SK-N-SH treated with all-trans-retinoic acid at 6 μM for 48 hours (cell line): ENCODE measurements around the gene MIAT.

Experiments
- ATAC-seq: fragments of 200-7000 bp; cut with Tn5 transposase; 3 replicates; pipeline ENCODE4 v1.9.1; 2020; ENCODE audit warnings: mild to moderate bottlenecking, moderate library complexity
- ARNTL ChIP-seq: fragments of 450-650 bp; formaldehyde crosslinking; IDR thresholded peaks from 2 replicates; pipeline ENCODE4 v1.5.0; 2020; ENCODE audit warnings: low read depth, mild to moderate bottlenecking, moderate library complexity, borderline replicate concordance
- BACH2 ChIP-seq: fragments of 250-450 bp; sonication (Bioruptor Pico); IDR thresholded peaks from 2 replicates; pipeline ENCODE4 v1.9.0; 2021; ENCODE audit warnings: mild to moderate bottlenecking, borderline replicate concordance
- CREB5 ChIP-seq: fragments of 250-450 bp; sonication (Bioruptor Pico); IDR thresholded peaks from 2 replicates; pipeline ENCODE4 v1.5.1; 2020; ENCODE audit warnings: low read depth, mild to moderate bottlenecking, moderate library complexity
- CSDC2 ChIP-seq: fragments of 250-450 bp; sonication (Bioruptor Pico); IDR thresholded peaks from 2 replicates; pipeline ENCODE4 v1.5.0; 2020; ENCODE audit warnings: mild to moderate bottlenecking, moderate library complexity
- CSRNP3 ChIP-seq: fragments of 250-450 bp; sonication (Bioruptor Pico); IDR thresholded peaks from 2 replicates; pipeline ENCODE4 v1.5.1; 2021; ENCODE audit warnings: mild to moderate bottlenecking, moderate library complexity
- ESRRG ChIP-seq: fragments of 250-450 bp; sonication (Bioruptor Pico); IDR thresholded peaks from 2 replicates; pipeline ENCODE4 v1.6.1; 2021; ENCODE audit warnings: mild to moderate bottlenecking
- GLIS3 ChIP-seq: fragments of 250-450 bp; sonication (Bioruptor Pico); IDR thresholded peaks from 2 replicates; pipeline ENCODE4 v1.5.0; 2020; ENCODE audit warnings: mild to moderate bottlenecking, moderate library complexity
- ISL1 ChIP-seq: fragments of 250-450 bp; sonication (Bioruptor Pico); IDR thresholded peaks from 2 replicates; pipeline ENCODE4 v2.1.2; 2022; ENCODE audit warnings: mild to moderate bottlenecking, moderate library complexity
- OSR1 ChIP-seq: fragments of 250-450 bp; sonication (Bioruptor Pico); IDR thresholded peaks from 2 replicates; pipeline ENCODE4 v1.8.0; 2022; ENCODE audit warnings: moderate library complexity, mild to moderate bottlenecking, inconsistent platforms
- PATZ1 ChIP-seq: fragments of 250-450 bp; sonication (Bioruptor Pico); IDR thresholded peaks from 2 replicates; pipeline ENCODE4 v1.8.0; 2020; ENCODE audit warnings: mild to moderate bottlenecking, moderate library complexity, borderline replicate concordance
- POU6F1 ChIP-seq: fragments of 250-450 bp; sonication (Bioruptor Pico); IDR thresholded peaks from 2 replicates; pipeline ENCODE4 v1.8.0; 2021; ENCODE audit warnings: low read depth, mild to moderate bottlenecking, moderate library complexity, borderline replicate concordance
- PPARA ChIP-seq: fragments of 250-450 bp; sonication (Bioruptor Pico); IDR thresholded peaks from 2 replicates; pipeline ENCODE4 v1.5.0; 2020; ENCODE audit warnings: mild to moderate bottlenecking, borderline replicate concordance
- RARB ChIP-seq: fragments of 250-450 bp; sonication (Bioruptor Pico); IDR thresholded peaks from 2 replicates; pipeline ENCODE4 v1.8.0; 2021; ENCODE audit warnings: mild to moderate bottlenecking, moderate library complexity
- SNAI2 ChIP-seq: fragments of 250-450 bp; sonication (Bioruptor Pico); IDR thresholded peaks from 2 replicates; pipeline ENCODE4 v1.5.0; 2020; ENCODE audit warnings: mild to moderate bottlenecking, moderate library complexity
- TCF4 ChIP-seq: fragments of 250-450 bp; sonication (Bioruptor Pico); IDR thresholded peaks from 2 replicates; pipeline ENCODE4 v1.8.0; 2021; ENCODE audit warnings: mild to moderate bottlenecking, moderate library complexity, borderline replicate concordance
- TOX ChIP-seq: fragments of 250-450 bp; sonication (Bioruptor Pico); IDR thresholded peaks from 2 replicates; pipeline ENCODE4 v1.8.0; 2021; ENCODE audit warnings: mild to moderate bottlenecking, moderate library complexity, borderline replicate concordance
- TSHZ2 ChIP-seq: fragments of 250-450 bp; sonication (Bioruptor Pico); IDR thresholded peaks from 2 replicates; pipeline ENCODE4 v1.5.0; 2020; ENCODE audit warnings: mild to moderate bottlenecking, moderate library complexity
- ZC3H10 ChIP-seq: fragments of 250-450 bp; sonication (Bioruptor Pico); IDR thresholded peaks from 2 replicates; pipeline ENCODE4 v1.5.1; 2021; ENCODE audit warnings: mild to moderate bottlenecking, moderate library complexity
- ZFP3 ChIP-seq: fragments of 250-450 bp; sonication (Bioruptor Pico); IDR thresholded peaks from 2 replicates; pipeline ENCODE4 v1.5.0; 2020; ENCODE audit warnings: mild to moderate bottlenecking, moderate library complexity
- ZFP30 ChIP-seq: fragments of 450-650 bp; formaldehyde crosslinking; IDR thresholded peaks from 2 replicates; pipeline ENCODE4 v1.5.0; 2022; ENCODE audit warnings: mild to moderate bottlenecking, moderate library complexity
- ZNF565 ChIP-seq: fragments of 450-650 bp; formaldehyde crosslinking; conservative IDR thresholded peaks from 2 replicates; pipeline ENCODE4 v1.5.0; 2020; ENCODE audit warnings: low read depth, mild to moderate bottlenecking, moderate library complexity
- ZNF70 ChIP-seq: fragments of 450-650 bp; formaldehyde crosslinking; IDR thresholded peaks from 2 replicates; pipeline ENCODE4 v1.5.0; 2020; ENCODE audit warnings: mild to moderate bottlenecking, moderate library complexity

Gene MIAT

GRCh38 chr22:26621663-26622062, 35.7 kb upstream of the MIAT start, which contains the start of gene CRYBA4:
Gene CRYBA4 (plus strand): TSS chr22:26621963. CDS start chr22:26622597, 634 bp downstream.
- TF ChIP-seq ZC3H10 (CRISPR knock-in tag) = no peak
- TF ChIP-seq ISL1 (CRISPR knock-in tag) = no peak
- TF ChIP-seq PPARA (CRISPR knock-in tag) = no peak
- TF ChIP-seq ESRRG (CRISPR knock-in tag) = no peak
- TF ChIP-seq TCF4 (CRISPR knock-in tag) = no peak
- TF ChIP-seq TSHZ2 (CRISPR knock-in tag) = no peak
- TF ChIP-seq ZNF70 (CRISPR knock-in tag) = no peak
- TF ChIP-seq ZNF565 (CRISPR knock-in tag) = no peak
- TF ChIP-seq GLIS3 = no peak
- no peak for TF ChIP-seq ZFP30 (CRISPR knock-in tag)
- TF ChIP-seq RARB (CRISPR knock-in tag) = no peak
- TF ChIP-seq ARNTL = no peak
- TF ChIP-seq OSR1 = no peak
- no peak for TF ChIP-seq POU6F1 (CRISPR knock-in tag)
- TF ChIP-seq SNAI2 (CRISPR knock-in tag) = no peak
- TF ChIP-seq CREB5 (CRISPR knock-in tag) = no peak
- TF ChIP-seq TOX (CRISPR knock-in tag) = no peak
- no peak for TF ChIP-seq CSRNP3 (CRISPR knock-in tag)
- ATAC-seq = no peak

- TF ChIP-seq CSDC2 (no peak), GLIS3 (no peak), ISL1 (CRISPR knock-in tag) (no peak), ZFP3 (no peak), BACH2 (CRISPR knock-in tag) (no peak), RARB (CRISPR knock-in tag) (no peak), PPARA (CRISPR knock-in tag) (no peak), ZNF565 (CRISPR knock-in tag) (no peak), ZFP30 (CRISPR knock-in tag) (no peak), PATZ1 (CRISPR knock-in tag) (no peak), POU6F1 (CRISPR knock-in tag) (no peak), CSRNP3 (CRISPR knock-in tag) (no peak), TCF4 (CRISPR knock-in tag) (no peak), ZNF70 (CRISPR knock-in tag) (no peak), ARNTL (no peak), TSHZ2 (CRISPR knock-in tag) (no peak), TOX (CRISPR knock-in tag) (no peak), OSR1 (no peak), ZC3H10 (CRISPR knock-in tag) (no peak)
- no peak for ATAC-seq
Measured at GRCh38 chr22:26623984-26624383, 33.4 kb upstream of the MIAT start.
